HepG2 (cell line): Measurements from ENCODE around the gene ERC1. TPM values are rescaled to one million over a fixed set of nuclear protein-coding genes. Genes with fewer than 3 reads are reported as not detected.

Source experiments
- ATAC-seq: fragments of 200-7000 bp; cut with Tn5 transposase; 3 replicates; pipeline ENCODE4 v1.9.1; 2020; ENCODE audit warnings: mild to moderate bottlenecking, moderate library complexity
- BruUV-seq: library from RNA; stranded (reverse); fragments of 400-500 nt; replicated peaks from 2 replicates; lab custom pipeline; 2021; lab: Mats Ljungman, UMichigan
- CTCF ChIA-PET: fragments of 300-600 bp; formaldehyde crosslinking; extraction: SDS; loops from one replicate; lab custom pipeline; 2021; ENCODE audit warnings: low total read pairs, inconsistent platforms, low intra/inter-chr PET ratio; lab: Yijun Ruan, JAX
- POLR2A ChIA-PET: fragments of 350-600 bp; sonication (Branson Sonifier 250); formaldehyde crosslinking; loops from one replicate; lab custom pipeline; 2020; ENCODE audit warnings: antibody characterized with exemption, inconsistent platforms; lab: Yijun Ruan, JAX
- DNase-seq: peaks from one replicate; pipeline ENCODE4 v3.0.0-alpha.2; 2015; ENCODE audit warnings: low spot score
- FAIRE-seq: peaks from 3 replicates; lab custom pipeline; 2011; peaks lifted over from hg19 to GRCh38; lab: Jason Lieb, UNC
- H2AFZ ChIP-seq: one replicate; pipeline ENCODE4 v1.6.1; 2011; ENCODE audit warnings: low read length, inconsistent platforms
- H3K27ac ChIP-seq: fragments of 300-600 bp; 3 replicates; pipeline ENCODE4 v1.8.0; 2011; ENCODE audit warnings: mixed run types, mild to moderate bottlenecking, mixed read lengths, low read length, inconsistent platforms; ENCODE audit not compliant: insufficient read depth; ENCODE audit errors: extremely low read length
- H3K27me3 ChIP-seq, 2 experiments: fragments of 200-600 bp in 1 of 2; 2 replicates in 1 of 2; 3 replicates in 1 of 2; pipeline versions ENCODE4 v1.6.0 to v1.8.0; 2011; ENCODE audit warnings: low read length in 2 of 2, mild to moderate bottlenecking in 2 of 2, moderate library complexity in 2 of 2, inconsistent platforms in 1 of 2; ENCODE audit not compliant: insufficient read depth in 2 of 2, control insufficient read depth in 1 of 2
- H3K36me3 ChIP-seq, 2 experiments: fragments of 200-600 bp in 1 of 2; replicated peaks in 1 of 2; 2 replicates in 1 of 2; 3 replicates in 1 of 2; pipeline versions ENCODE4 v1.5.1 to v1.8.0; 2011; ENCODE audit warnings: low read length in 2 of 2, inconsistent platforms in 1 of 2; ENCODE audit not compliant: insufficient read depth in 2 of 2, control insufficient read depth in 1 of 2
- H3K4me1 ChIP-seq: 2 replicates; pipeline ENCODE4 v1.5.1; 2012; ENCODE audit warnings: low read length, inconsistent platforms; ENCODE audit not compliant: insufficient read depth
- H3K4me2 ChIP-seq: 2 replicates; pipeline ENCODE4 v1.6.0; 2011; ENCODE audit warnings: low read depth, low read length, inconsistent platforms
- H3K4me3 ChIP-seq, 3 experiments: fragments of 200-600 bp in 1 of 3; sonication (generic), shearing (Covaris generic) in 1 of 3; replicated peaks in 1 of 3; 2 replicates each; pipeline ENCODE4 v1.5.1; 2011 to 2016; ENCODE audit warnings: low read length in 3 of 3, inconsistent platforms in 2 of 3, low read depth in 2 of 3, mild to moderate bottlenecking in 2 of 3, control low read depth in 1 of 3, mixed read lengths in 1 of 3; ENCODE audit not compliant: insufficient read depth in 1 of 3
- H3K79me2 ChIP-seq: one replicate; pipeline ENCODE4 v1.6.1; 2011; ENCODE audit warnings: low read length, inconsistent platforms; ENCODE audit not compliant: insufficient read depth
- H3K9ac ChIP-seq: 2 replicates; pipeline ENCODE4 v1.6.0; 2011; ENCODE audit warnings: mild to moderate bottlenecking, low read depth, low read length, inconsistent platforms; ENCODE audit not compliant: insufficient read depth
- H3K9me3 ChIP-seq: 2 replicates; pipeline ENCODE4 v1.5.1; 2012; ENCODE audit warnings: mild to moderate bottlenecking, low read length
- H4K20me1 ChIP-seq: 2 replicates; pipeline ENCODE4 v1.6.0; 2011; ENCODE audit warnings: inconsistent platforms, mild to moderate bottlenecking, low read length, moderate library complexity; ENCODE audit not compliant: insufficient read depth
- BCL6 ChIP-seq: IDR thresholded peaks from 2 replicates; pipeline ENCODE4 v1.6.1; 2016; ENCODE audit warnings: missing genetic modification reagents, missing compliant biosample characterization
- KMT2B ChIP-seq: IDR thresholded peaks from 2 replicates; pipeline ENCODE4 v1.6.1; 2016; ENCODE audit warnings: missing genetic modification reagents, missing compliant biosample characterization
- NCOA1 ChIP-seq: sonication (generic); formaldehyde crosslinking; IDR thresholded peaks from 2 replicates; pipeline ENCODE4 v1.9.0; 2021; ENCODE audit warnings: missing genetic modification reagents
- ZFP1 ChIP-seq: IDR thresholded peaks from 2 replicates; pipeline ENCODE4 v1.6.1; 2016
- ZNF343 ChIP-seq: sonication (generic); formaldehyde crosslinking; IDR thresholded peaks from 2 replicates; pipeline ENCODE4 v1.4.0; 2020; ENCODE audit warnings: mild to moderate bottlenecking, missing genetic modification reagents
- ZNF703 ChIP-seq: sonication (generic); formaldehyde crosslinking; IDR thresholded peaks from 2 replicates; pipeline ENCODE4 v1.5.1; 2020; ENCODE audit warnings: missing genetic modification reagents, mild to moderate bottlenecking, moderate library complexity, borderline replicate concordance
- WGBS: methylation state at CpG from one replicate; pipeline ENCODE4 v1.1.6; 2017; ENCODE audit warnings: low lambda C conversion rate; 5-methylcytosine and 5-hydroxymethylcytosine counted together
- in situ Hi-C: cut with HindIII; loops from 2 replicates; pipeline ENCODE4 v1.10.0; 2017; ENCODE audit warnings: low pct_unique_long_range_greater_than_20kb; ENCODE audit not compliant: extremely low pct_ligation_motif_present
- intact Hi-C: fragments of 100-400 bp; cut with micrococcal nuclease; formaldehyde crosslinking; loops from one replicate; pipeline ENCODE4 v1.10.0; 2022; ENCODE audit not compliant: unreplicated experiment
- polyA plus RNA-seq, 8 experiments: library from polyadenylated mRNA; depleted of rRNA in 3 of 8; stranded (reverse) in 7 of 8; unstranded in 1 of 8; fragments of >200 nt; fragmentation: Illumina TruSeq in 4 of 8; extraction: Trizol in 4 of 8; gene quantifications; 2 replicates each; pipeline versions ENCODE4 v1.2.1 to v1.2.3, GENCODE V29; 2011 to 2016; ENCODE audit warnings: low read depth in 4 of 8, missing spikeins in 1 of 8, mixed read lengths in 1 of 8; ENCODE audit not compliant: insufficient read depth in 1 of 8
- total RNA-seq, 5 experiments: library from RNA; depleted of rRNA; stranded (reverse); fragments of >200 nt; fragmentation: Illumina TruSeq; extraction: Trizol; gene quantifications; 2 replicates each; pipeline ENCODE4 v1.2.3, GENCODE V29; 2016; ENCODE audit warnings: low read depth in 1 of 5
- TF ChIP-seq, protein P1 (sequence below), 2 experiments: sonication (generic) in 1 of 2; formaldehyde crosslinking in 1 of 2; IDR thresholded peaks; 2 replicates each; pipeline versions ENCODE4 v1.4.0 to v1.6.1; 2016 to 2020; ENCODE audit warnings: borderline replicate concordance in 1 of 2, low read depth in 1 of 2, mild to moderate bottlenecking in 1 of 2, missing genetic modification reagents in 1 of 2
- TF ChIP-seq, protein P2 (sequence below): sonication (generic); formaldehyde crosslinking; IDR thresholded peaks from 2 replicates; pipeline ENCODE4 v1.5.1; 2020; ENCODE audit warnings: mild to moderate bottlenecking, missing genetic modification reagents, moderate library complexity
- TF ChIP-seq, protein P3 (sequence below): sonication (generic); formaldehyde crosslinking; IDR thresholded peaks from 2 replicates; pipeline ENCODE4 v1.4.0; 2020; ENCODE audit warnings: mild to moderate bottlenecking, missing genetic modification reagents, borderline replicate concordance
- TF ChIP-seq, protein P4 (sequence below): IDR thresholded peaks from 2 replicates; pipeline ENCODE4 v1.6.1; 2016

The ERC1 gene
- total and polyA plus RNA-seq, 2 of the 13 experiments (the other 11 are each of a cell fraction or from before 2014, with no cell fraction given): 6.1 to 12.4 TPM

DNA sequence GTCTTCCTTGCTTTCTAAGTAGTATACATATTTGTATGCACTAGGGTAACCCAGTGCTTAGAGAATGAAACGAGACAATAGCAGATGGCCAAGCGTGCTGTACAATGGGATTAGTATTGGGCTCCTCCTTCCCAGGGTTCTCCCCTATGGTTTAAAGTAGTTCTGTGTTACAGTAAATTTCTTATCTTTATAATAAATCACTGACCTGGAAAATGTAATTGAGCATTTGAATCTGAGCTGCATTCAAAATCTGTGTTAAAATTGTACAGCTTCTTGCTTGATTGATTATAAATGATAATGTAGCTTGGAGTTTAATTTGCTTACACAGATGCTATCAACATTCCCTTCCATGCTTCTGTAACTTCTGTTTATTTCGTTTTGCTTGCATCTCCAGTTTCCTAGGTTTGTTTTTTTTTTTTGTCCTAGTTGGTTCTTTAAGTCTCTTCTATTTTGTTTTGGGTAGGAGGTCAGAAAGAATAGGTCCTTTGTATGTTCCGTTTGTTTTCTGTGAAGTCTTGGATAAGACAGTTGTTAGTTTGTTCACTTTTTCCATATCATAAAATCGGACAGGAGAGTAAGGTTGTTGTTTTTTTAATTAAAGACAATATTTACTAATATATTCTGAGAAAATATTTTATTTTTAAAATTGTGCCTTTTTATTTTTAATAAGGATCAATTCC, 171.2 kb downstream of the ERC1 start:
- H3K27ac ChIP-seq: no peak overlapping the region

More for the DNA sequence above, 171.2 kb downstream of the ERC1 start:
- Histone ChIP-seq H3K9ac (no peak overlapping the region), H2AFZ (no peak overlapping the region), H3K4me2 (no peak overlapping the region), H3K4me1 (no peaks in the 10 kb centered on the region), H3K9me3 (no peaks in the 10 kb centered on the region), H3K4me3 (no peak overlapping the region), H3K27me3 (no peaks in the 10 kb centered on the region), H4K20me1 (no peaks in the 10 kb centered on the region), H3K36me3 (no peaks in the 10 kb centered on the region; a peak in 1 of 5 replicates), H3K79me2 (no peaks in the 10 kb centered on the region)
- WGBS: 82% methylated on average over 5 of the region's 5 CpGs
- no peak for FAIRE-seq
- ChIA-PET CTCF (no interaction called here), POLR2A (no interaction called here)
- intact Hi-C loops (no loop called here), in situ Hi-C loops (no loop called here)
- no peak for ATAC-seq
- BruUV-seq: no TSS peak
- no peak for DNase-seq
- TF ChIP-seq, protein P1, sequence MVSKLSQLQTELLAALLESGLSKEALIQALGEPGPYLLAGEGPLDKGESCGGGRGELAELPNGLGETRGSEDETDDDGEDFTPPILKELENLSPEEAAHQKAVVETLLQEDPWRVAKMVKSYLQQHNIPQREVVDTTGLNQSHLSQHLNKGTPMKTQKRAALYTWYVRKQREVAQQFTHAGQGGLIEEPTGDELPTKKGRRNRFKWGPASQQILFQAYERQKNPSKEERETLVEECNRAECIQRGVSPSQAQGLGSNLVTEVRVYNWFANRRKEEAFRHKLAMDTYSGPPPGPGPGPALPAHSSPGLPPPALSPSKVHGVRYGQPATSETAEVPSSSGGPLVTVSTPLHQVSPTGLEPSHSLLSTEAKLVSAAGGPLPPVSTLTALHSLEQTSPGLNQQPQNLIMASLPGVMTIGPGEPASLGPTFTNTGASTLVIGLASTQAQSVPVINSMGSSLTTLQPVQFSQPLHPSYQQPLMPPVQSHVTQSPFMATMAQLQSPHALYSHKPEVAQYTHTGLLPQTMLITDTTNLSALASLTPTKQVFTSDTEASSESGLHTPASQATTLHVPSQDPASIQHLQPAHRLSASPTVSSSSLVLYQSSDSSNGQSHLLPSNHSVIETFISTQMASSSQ (IDR thresholded peaks at IDR 0.05; ENCODE audit: low read depth): no peak
- TF ChIP-seq, protein P1 (CRISPR knock-in tag; IDR thresholded peaks at IDR 0.05; ENCODE audit: borderline replicate concordance): no peak
- no peak for TF ChIP-seq ZFP1 (CRISPR knock-in tag)
- no peak for TF ChIP-seq KMT2B
- TF ChIP-seq, protein P2, sequence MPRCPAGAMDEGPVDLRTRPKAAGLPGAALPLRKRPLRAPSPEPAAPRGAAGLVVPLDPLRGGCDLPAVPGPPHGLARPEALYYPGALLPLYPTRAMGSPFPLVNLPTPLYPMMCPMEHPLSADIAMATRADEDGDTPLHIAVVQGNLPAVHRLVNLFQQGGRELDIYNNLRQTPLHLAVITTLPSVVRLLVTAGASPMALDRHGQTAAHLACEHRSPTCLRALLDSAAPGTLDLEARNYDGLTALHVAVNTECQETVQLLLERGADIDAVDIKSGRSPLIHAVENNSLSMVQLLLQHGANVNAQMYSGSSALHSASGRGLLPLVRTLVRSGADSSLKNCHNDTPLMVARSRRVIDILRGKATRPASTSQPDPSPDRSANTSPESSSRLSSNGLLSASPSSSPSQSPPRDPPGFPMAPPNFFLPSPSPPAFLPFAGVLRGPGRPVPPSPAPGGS (CRISPR knock-in tag): no peak
- TF ChIP-seq NCOA1: no peak
- TF ChIP-seq, protein P3, sequence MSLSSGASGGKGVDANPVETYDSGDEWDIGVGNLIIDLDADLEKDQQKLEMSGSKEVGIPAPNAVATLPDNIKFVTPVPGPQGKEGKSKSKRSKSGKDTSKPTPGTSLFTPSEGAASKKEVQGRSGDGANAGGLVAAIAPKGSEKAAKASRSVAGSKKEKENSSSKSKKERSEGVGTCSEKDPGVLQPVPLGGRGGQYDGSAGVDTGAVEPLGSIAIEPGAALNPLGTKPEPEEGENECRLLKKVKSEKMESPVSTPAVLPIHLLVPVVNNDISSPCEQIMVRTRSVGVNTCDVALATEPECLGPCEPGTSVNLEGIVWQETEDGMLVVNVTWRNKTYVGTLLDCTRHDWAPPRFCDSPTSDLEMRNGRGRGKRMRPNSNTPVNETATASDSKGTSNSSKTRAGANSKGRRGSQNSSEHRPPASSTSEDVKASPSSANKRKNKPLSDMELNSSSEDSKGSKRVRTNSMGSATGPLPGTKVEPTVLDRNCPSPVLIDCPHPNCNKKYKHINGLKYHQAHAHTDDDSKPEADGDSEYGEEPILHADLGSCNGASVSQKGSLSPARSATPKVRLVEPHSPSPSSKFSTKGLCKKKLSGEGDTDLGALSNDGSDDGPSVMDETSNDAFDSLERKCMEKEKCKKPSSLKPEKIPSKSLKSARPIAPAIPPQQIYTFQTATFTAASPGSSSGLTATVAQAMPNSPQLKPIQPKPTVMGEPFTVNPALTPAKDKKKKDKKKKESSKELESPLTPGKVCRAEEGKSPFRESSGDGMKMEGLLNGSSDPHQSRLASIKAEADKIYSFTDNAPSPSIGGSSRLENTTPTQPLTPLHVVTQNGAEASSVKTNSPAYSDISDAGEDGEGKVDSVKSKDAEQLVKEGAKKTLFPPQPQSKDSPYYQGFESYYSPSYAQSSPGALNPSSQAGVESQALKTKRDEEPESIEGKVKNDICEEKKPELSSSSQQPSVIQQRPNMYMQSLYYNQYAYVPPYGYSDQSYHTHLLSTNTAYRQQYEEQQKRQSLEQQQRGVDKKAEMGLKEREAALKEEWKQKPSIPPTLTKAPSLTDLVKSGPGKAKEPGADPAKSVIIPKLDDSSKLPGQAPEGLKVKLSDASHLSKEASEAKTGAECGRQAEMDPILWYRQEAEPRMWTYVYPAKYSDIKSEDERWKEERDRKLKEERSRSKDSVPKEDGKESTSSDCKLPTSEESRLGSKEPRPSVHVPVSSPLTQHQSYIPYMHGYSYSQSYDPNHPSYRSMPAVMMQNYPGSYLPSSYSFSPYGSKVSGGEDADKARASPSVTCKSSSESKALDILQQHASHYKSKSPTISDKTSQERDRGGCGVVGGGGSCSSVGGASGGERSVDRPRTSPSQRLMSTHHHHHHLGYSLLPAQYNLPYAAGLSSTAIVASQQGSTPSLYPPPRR: no peak
- no peak for TF ChIP-seq ZNF703
- no peak for TF ChIP-seq BCL6
- TF ChIP-seq, protein P4, sequence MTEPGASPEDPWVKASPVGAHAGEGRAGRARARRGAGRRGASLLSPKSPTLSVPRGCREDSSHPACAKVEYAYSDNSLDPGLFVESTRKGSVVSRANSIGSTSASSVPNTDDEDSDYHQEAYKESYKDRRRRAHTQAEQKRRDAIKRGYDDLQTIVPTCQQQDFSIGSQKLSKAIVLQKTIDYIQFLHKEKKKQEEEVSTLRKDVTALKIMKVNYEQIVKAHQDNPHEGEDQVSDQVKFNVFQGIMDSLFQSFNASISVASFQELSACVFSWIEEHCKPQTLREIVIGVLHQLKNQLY (CRISPR knock-in tag): no peak
- TF ChIP-seq ZNF343: no peak
